Stomach smooth muscle (tissue), 2 donors: Measurements from ENCODE around the gene NCKAP1.
"Not testable (repeated sequence)": the region's sequence is repeated elsewhere in the genome, so short reads cannot be mapped to it uniquely, and the experiment has no call there.

ENCODE experiments used
- H3K27ac ChIP-seq: one replicate; pipeline ENCODE4 v1.7.0; 2013; ENCODE audit warnings: mild to moderate bottlenecking, low read length, inconsistent platforms
- H3K27me3 ChIP-seq, 2 donors: one replicate each; pipeline ENCODE4 v1.7.0; 2013; ENCODE audit warnings: low read length in 2 of 2; ENCODE audit not compliant: insufficient read depth in 2 of 2, control insufficient read depth in 1 of 2
- H3K36me3 ChIP-seq, 2 donors: one replicate each; pipeline ENCODE4 v1.7.0; 2013; ENCODE audit warnings: low read length in 2 of 2; ENCODE audit not compliant: control insufficient read depth in 2 of 2, insufficient read depth in 2 of 2
- H3K4me1 ChIP-seq: one replicate; pipeline ENCODE4 v1.7.0; 2013; ENCODE audit warnings: low read length; ENCODE audit not compliant: control insufficient read depth, insufficient read depth
- H3K4me3 ChIP-seq, 2 donors: one replicate each; pipeline ENCODE4 v1.7.0; 2013; ENCODE audit warnings: low read length in 2 of 2
- H3K9ac ChIP-seq, 2 donors: one replicate each; pipeline ENCODE4 v1.7.0; 2013; ENCODE audit warnings: low read length in 2 of 2, mild to moderate bottlenecking in 1 of 2
- H3K9me3 ChIP-seq, 2 donors: one replicate each; pipeline ENCODE4 v1.7.0; 2013; ENCODE audit warnings: low read length in 2 of 2; ENCODE audit not compliant: control insufficient read depth in 2 of 2
- donor health status: healthy.
- donor health status: Pancreatic carcinoma.

Gene NCKAP1

DNA sequence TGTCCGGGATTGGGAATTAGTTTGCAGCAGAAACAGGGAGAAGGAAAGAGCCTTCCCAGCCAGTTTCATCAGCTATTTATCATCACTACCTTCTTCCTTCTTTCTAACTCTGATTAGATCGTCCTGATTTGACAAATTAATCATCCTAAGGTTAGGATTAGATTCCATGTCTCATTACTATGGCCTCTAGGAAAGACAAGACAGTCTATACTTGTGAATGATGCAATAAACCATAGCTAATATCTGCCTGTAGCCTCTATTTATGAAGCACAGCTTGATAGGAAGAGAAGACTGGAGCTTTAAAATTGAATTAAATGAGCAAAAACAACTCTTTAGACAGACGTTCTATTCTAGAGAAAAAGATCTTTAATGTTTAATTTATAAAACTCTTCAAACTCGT, 146.6 kb downstream of the NCKAP1 start:
- H3K36me3 ChIP-seq: no peaks in the 10 kb centered on the region
- no peak overlapping the region for H3K4me3 ChIP-seq
- H3K9me3 ChIP-seq: no peaks in the 10 kb centered on the region
- H3K9ac ChIP-seq: no peak overlapping the region
- no peak overlapping the region for H3K27ac ChIP-seq
- H3K4me1 ChIP-seq: peaks cover 4% of the 10 kb centered on the region
- H3K27me3 ChIP-seq: no peaks in the 10 kb centered on the region

GRCh38 chr2:182890773-182891378, 147.4 kb downstream of the NCKAP1 start:
- no peaks in the 10 kb centered on the region for H3K9me3 ChIP-seq
- H3K4me1 ChIP-seq: peaks cover 4% of the 10 kb centered on the region
- H3K4me3 ChIP-seq: no peak overlapping the region
- no peaks in the 10 kb centered on the region for H3K27me3 ChIP-seq
- no peak overlapping the region for H3K27ac ChIP-seq
- no peaks in the 10 kb centered on the region for H3K36me3 ChIP-seq
- no peak overlapping the region for H3K9ac ChIP-seq

DNA sequence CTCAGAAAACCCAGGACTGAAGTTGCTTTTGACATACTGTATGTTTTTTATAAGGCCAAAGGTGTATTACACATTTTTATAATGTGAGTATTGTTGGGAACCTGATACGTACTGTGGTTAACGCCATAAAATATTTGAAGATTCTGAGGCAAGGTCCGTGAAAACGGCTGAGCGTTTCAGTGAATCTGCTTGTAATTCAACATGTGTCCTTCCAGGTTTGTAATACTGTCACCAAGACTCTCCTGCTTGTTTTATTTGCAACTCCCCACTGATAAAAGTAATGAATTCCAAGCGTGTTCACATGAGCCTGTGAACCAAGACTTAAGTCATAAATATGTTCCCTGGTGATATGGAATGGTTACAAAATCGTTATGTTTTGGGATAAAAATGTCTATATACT, 148.0 kb downstream of the NCKAP1 start:
- no peaks in the 10 kb centered on the region for H3K27me3 ChIP-seq
- H3K4me1 ChIP-seq: peaks cover 4% of the 10 kb centered on the region
- no peaks in the 10 kb centered on the region for H3K36me3 ChIP-seq
- H3K9ac ChIP-seq: no peak overlapping the region
- no peaks in the 10 kb centered on the region for H3K9me3 ChIP-seq
- H3K27ac ChIP-seq: no peak overlapping the region
- no peak overlapping the region for H3K4me3 ChIP-seq

DNA sequence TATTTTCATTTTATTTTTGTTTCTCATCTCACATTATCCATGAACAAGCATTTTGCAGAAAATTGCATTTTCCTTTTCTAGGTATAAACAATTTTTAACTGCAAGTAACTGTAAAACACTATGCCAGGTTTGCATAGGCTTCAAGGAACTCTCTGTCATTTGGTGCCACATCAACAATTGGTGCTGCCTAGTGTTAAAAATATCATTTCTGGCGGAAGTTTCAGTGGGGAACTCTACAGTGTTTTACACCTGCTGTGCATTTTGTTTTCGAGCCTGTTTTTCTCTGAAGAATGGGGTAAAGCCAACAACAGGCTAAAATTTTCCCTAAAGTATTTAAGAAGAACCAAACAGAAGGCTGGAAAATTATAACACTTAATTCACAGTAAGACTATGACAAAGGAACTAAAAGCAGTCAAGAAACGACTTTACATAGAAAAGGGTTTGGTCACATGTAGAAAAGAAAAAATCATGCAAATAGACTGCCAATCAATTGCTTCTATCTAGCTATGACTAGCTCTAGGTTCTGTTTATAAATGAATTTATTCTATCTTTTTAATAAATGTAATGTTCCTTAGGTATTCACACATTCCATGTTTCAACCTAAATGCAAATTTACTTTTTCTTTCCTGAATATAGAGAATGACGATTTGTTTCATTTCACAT, 150.4 kb downstream of the NCKAP1 start:
- Histone ChIP-seq H3K36me3 (no peaks in the 10 kb centered on the region), H3K9ac (no peak overlapping the region), H3K9me3 (no peaks in the 10 kb centered on the region), H3K27ac (no peak overlapping the region), H3K4me1 (no peaks in the 10 kb centered on the region), H3K27me3 (no peaks in the 10 kb centered on the region), H3K4me3 (no peak overlapping the region)

DNA sequence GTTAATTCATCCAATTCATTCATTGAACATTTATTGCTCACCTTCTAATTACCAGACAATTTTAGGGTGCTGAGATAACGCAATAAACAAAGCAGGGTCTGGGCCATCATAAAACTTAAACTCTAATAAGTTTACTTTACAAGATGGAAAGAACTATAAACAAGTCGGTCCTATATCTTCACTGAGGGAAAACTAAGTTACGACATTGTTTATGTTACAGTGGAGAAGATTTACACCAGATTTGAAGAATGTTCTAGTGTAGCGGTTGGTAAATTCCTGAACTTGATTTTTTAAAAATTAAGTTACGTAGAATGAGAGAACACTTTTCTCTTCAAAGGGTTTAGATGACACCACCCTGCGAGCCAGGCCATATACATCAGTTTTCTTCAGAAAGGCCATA, 151.2 kb downstream of the NCKAP1 start:
- Histone ChIP-seq H3K4me3 (no peak overlapping the region), H3K9me3 (no peaks in the 10 kb centered on the region), H3K4me1 (no peaks in the 10 kb centered on the region), H3K36me3 (no peaks in the 10 kb centered on the region), H3K27ac (no peak overlapping the region), H3K9ac (no peak overlapping the region), H3K27me3 (no peaks in the 10 kb centered on the region)

DNA sequence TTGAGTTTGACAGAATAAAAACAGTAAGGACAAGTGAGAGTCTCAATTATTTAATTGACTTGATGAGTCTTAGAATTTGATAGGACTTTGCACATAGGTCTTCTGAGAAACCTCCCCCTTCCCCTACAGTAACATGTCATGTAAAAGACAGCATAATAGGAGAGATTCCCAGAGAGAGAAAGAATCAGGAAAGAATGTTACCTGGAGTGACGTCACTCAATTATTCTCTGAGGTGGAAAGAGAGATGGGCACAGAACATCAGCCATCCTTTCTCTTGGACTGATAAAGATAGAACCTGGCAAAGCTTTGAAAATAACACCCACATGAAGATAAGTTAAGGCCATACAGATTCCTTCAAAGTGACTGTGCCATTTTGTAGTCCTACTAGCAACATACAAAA, 152.5 kb downstream of the NCKAP1 start:
- Histone ChIP-seq H3K9ac (no peak overlapping the region), H3K9me3 (no peaks in the 10 kb centered on the region), H3K27me3 (no peaks in the 10 kb centered on the region), H3K36me3 (no peaks in the 10 kb centered on the region), H3K27ac (no peak overlapping the region), H3K4me1 (no peaks in the 10 kb centered on the region), H3K4me3 (no peak overlapping the region)

GRCh38 chr2:182883451-182883850, 154.8 kb downstream of the NCKAP1 start:
- Histone ChIP-seq H3K27me3 (no peaks in the 10 kb centered on the region), H3K27ac (no peak overlapping the region), H3K36me3 (no peaks in the 10 kb centered on the region), H3K4me1 (no peaks in the 10 kb centered on the region), H3K9me3 (no peaks in the 10 kb centered on the region), H3K9ac (no peak overlapping the region), H3K4me3 (no peak overlapping the region)

DNA sequence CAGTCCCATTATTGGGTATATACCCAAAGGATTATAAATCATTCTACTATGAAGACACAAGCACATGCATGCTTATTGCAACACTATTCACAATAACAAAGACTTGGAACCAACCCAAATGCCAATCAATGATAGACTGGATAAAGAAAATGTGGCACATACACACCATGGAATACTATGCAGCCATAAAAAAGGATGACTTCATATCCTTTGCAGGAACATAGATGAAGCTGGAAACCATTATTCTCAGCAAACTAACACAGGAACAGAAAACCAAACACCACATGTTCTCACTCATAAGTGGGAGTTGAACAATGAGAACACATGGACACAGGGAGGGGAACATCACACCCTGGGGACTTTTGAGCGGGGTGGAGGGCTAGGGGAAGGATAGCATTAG, 158.2 kb downstream of the NCKAP1 start:
- not testable (repeated sequence) for H3K4me1 ChIP-seq, H3K27ac ChIP-seq, H3K4me3 ChIP-seq, H3K9ac ChIP-seq, H3K9me3 ChIP-seq, H3K27me3 ChIP-seq, H3K36me3 ChIP-seq

DNA sequence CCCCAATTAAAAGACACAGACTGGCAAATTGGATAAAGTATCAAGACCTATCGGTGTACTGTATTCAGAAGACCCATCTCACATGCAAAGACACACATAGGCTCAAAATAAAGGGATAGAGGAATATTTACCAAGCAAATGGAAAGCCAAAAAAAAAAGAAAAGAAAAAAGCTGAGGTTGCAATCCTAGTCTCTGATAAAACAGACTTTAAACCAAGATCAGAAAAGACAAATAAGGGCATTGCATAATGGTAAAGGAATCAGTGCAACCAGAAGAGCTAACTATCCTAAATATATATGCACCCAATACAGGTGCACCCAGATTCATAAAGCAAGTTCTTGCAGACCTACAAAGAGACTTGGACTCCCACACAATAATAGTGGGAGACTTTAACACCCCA, 161.6 kb downstream of the NCKAP1 start:
- not testable (repeated sequence) for H3K9me3 ChIP-seq, H3K9ac ChIP-seq, H3K27ac ChIP-seq, H3K27me3 ChIP-seq, H3K36me3 ChIP-seq, H3K4me3 ChIP-seq, H3K4me1 ChIP-seq

DNA sequence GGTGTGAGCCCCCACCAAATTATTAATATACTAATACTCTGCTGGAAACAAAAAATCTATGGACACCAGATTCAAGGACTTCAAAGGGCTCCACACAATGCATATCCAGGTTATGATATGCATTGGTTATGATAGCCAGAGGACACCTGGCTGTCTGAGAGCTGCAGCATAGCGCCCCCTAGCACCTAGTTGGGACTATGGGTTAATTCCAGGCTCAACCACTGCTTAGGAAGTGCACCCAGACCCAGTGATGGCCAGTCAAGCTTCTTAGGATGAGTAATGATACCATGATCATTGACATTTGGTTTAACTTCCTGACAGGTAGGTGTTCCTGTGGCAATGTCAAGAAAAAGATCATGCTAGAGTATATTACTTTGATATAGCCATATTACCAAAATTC, 168.0 kb downstream of the NCKAP1 start:
- no peak overlapping the region for H3K27ac ChIP-seq
- no peaks in the 10 kb centered on the region for H3K27me3 ChIP-seq
- H3K4me1 ChIP-seq: peaks cover 20% of the 10 kb centered on the region
- no peaks in the 10 kb centered on the region for H3K9me3 ChIP-seq
- H3K9ac ChIP-seq: no peak overlapping the region
- H3K4me3 ChIP-seq: no peak overlapping the region
- H3K36me3 ChIP-seq: no peaks in the 10 kb centered on the region

GRCh38 chr2:182868054-182868796, 170.0 kb downstream of the NCKAP1 start:
- no peaks in the 10 kb centered on the region for H3K27me3 ChIP-seq
- H3K27ac ChIP-seq: no peak overlapping the region
- H3K36me3 ChIP-seq: no peaks in the 10 kb centered on the region
- H3K4me3 ChIP-seq: no peak overlapping the region
- no peak overlapping the region for H3K9ac ChIP-seq
- no peaks in the 10 kb centered on the region for H3K9me3 ChIP-seq
- peaks cover 24% of the 10 kb centered on the region for H3K4me1 ChIP-seq
